B cell (primary cell): ENCODE results near the gene IBA57. TPM values are rescaled to one million over a fixed set of nuclear protein-coding genes. Genes with fewer than 3 reads are reported as not detected.

Experiments used
- ATAC-seq: fragments of 200-7000 bp; cut with Tn5 transposase; one replicate; pipeline ENCODE4 v1.10.0; 2021; ENCODE audit warnings: low read depth, mild to moderate bottlenecking, moderate number of reproducible peaks, moderate library complexity
- CTCF ChIA-PET: fragments of 350-600 bp; sonication (Branson Sonifier 250); formaldehyde crosslinking; loops from one replicate; lab custom pipeline; 2021; ENCODE audit warnings: antibody characterized with exemption, inconsistent platforms; lab: Charles Lee
- POLR2A ChIA-PET: fragments of 350-600 bp; sonication (Branson Sonifier 250); formaldehyde crosslinking; loops from one replicate; lab custom pipeline; 2021; ENCODE audit warnings: antibody characterized with exemption; lab: Charles Lee
- DNase-seq: peaks from one replicate; pipeline ENCODE4 v3.0.0; 2013
- H2AFZ ChIP-seq: 2 replicates; pipeline ENCODE4 v1.6.1; 2012; ENCODE audit warnings: mild to moderate bottlenecking, low read depth, low read length; ENCODE audit not compliant: insufficient read depth, poor library complexity, severe bottlenecking
- H3K27ac ChIP-seq, 2 donors: 1 replicate in 1 of 2; 2 replicates in 1 of 2; pipeline ENCODE4 v1.5.1; 2012 to 2013; ENCODE audit warnings: low read length in 2 of 2, mild to moderate bottlenecking in 2 of 2, moderate library complexity in 1 of 2
- H3K27me3 ChIP-seq, 4 experiments: fragments of 200-600 bp in 1 of 4; sonication (generic) in 1 of 4; replicated peaks in 1 of 4; 1 replicate in 2 of 4; 2 replicates in 2 of 4; pipeline versions ENCODE4 v1.6.1 to v1.7.0; 2013 to 2016; ENCODE audit warnings: low read length in 3 of 4, mild to moderate bottlenecking in 2 of 4, mixed read lengths in 1 of 4, moderate library complexity in 1 of 4; ENCODE audit not compliant: insufficient read depth in 4 of 4, control insufficient read depth in 3 of 4; ENCODE audit errors: control extremely low read depth in 1 of 4
- H3K36me3 ChIP-seq, 2 experiments: replicated peaks in 1 of 2; 1 replicate in 1 of 2; 2 replicates in 1 of 2; pipeline versions ENCODE4 v1.6.1 to v1.7.1; 2013; ENCODE audit warnings: low read length in 1 of 2; ENCODE audit not compliant: insufficient read depth in 2 of 2, control insufficient read depth in 1 of 2; ENCODE audit errors: control extremely low read depth in 1 of 2, extremely low read depth in 1 of 2
- H3K4me1 ChIP-seq, 2 donors: fragments of 200-600 bp in 1 of 2; sonication (generic) in 1 of 2; 1 replicate in 1 of 2; 2 replicates in 1 of 2; pipeline versions ENCODE4 v1.5.1 to v1.6.1; 2013 to 2017; ENCODE audit warnings: low read length in 2 of 2; ENCODE audit not compliant: control insufficient read depth in 2 of 2, insufficient read depth in 2 of 2
- H3K4me2 ChIP-seq: replicated peaks from 2 replicates; pipeline ENCODE3; 2012; ENCODE audit warnings: mild to moderate bottlenecking, low read depth, low read length; ENCODE audit not compliant: poor library complexity, severe bottlenecking
- H3K4me3 ChIP-seq, 5 experiments: fragments of 200-600 bp in 1 of 5; sonication (generic) in 1 of 5; 1 replicate in 3 of 5; 2 replicates in 2 of 5; pipeline versions ENCODE4 v1.5.1 to v1.7.0; 2011 to 2016; ENCODE audit warnings: low read length in 4 of 5, mild to moderate bottlenecking in 4 of 5, low read depth in 2 of 5, control low read depth in 1 of 5, moderate library complexity in 1 of 5; ENCODE audit not compliant: insufficient read depth in 1 of 5; ENCODE audit errors: control extremely low read depth in 1 of 5, extremely low read depth in 1 of 5
- H3K79me2 ChIP-seq: fragments of 200-600 bp; sonication (generic); one replicate; pipeline ENCODE4 v1.6.0; 2016; ENCODE audit warnings: low read length; ENCODE audit not compliant: control insufficient read depth, insufficient read depth
- H3K9ac ChIP-seq: fragments of 200-600 bp; sonication (generic); 2 replicates; pipeline ENCODE4 v1.6.1; 2017; ENCODE audit warnings: mild to moderate bottlenecking, low read length, moderate library complexity
- H3K9me3 ChIP-seq, 3 donors: one replicate each; pipeline versions ENCODE4 v1.6.1 to v1.7.1; 2013; ENCODE audit warnings: low read length in 2 of 3; ENCODE audit not compliant: control insufficient read depth in 2 of 3, insufficient read depth in 1 of 3; ENCODE audit errors: control extremely low read depth in 1 of 3
- H4K20me1 ChIP-seq: 2 replicates; pipeline ENCODE4 v1.6.0; 2012; ENCODE audit warnings: mild to moderate bottlenecking, low read length; ENCODE audit not compliant: insufficient read depth, control insufficient read depth, poor library complexity, severe bottlenecking
- H3K27ac Mint-ChIP-seq: one replicate; pipeline ENCODE4 v1.8.0; 2021; ENCODE audit warnings: mixed read lengths
- H3K27me3 Mint-ChIP-seq: one replicate; pipeline ENCODE4 v1.8.0; 2021; ENCODE audit warnings: mixed read lengths
- H3K4me1 Mint-ChIP-seq: one replicate; pipeline ENCODE4 v1.8.0; 2021; ENCODE audit warnings: mixed read lengths
- H3K4me3 Mint-ChIP-seq: one replicate; pipeline ENCODE4 v1.8.0; 2021; ENCODE audit warnings: mixed read lengths
- H3K9me3 Mint-ChIP-seq: one replicate; pipeline ENCODE4 v1.8.0; 2022; ENCODE audit warnings: mixed read lengths; ENCODE audit not compliant: insufficient read depth
- CTCF ChIP-seq: fragments of 200-600 bp; IDR thresholded peaks from one replicate; pipeline ENCODE4 v1.8.0; 2022; ENCODE audit warnings: antibody characterized with exemption, mild to moderate bottlenecking
- EZH2 ChIP-seq: IDR thresholded peaks from 2 replicates; pipeline ENCODE4 v1.6.1; 2012; ENCODE audit warnings: borderline replicate concordance, low read depth, mild to moderate bottlenecking, moderate library complexity, low read length; ENCODE audit not compliant: insufficient read depth, poor library complexity, severe bottlenecking
- WGBS: methylation state at CpG from one replicate; pipeline ENCODE4 v1.1.5; 2013; ENCODE audit warnings: missing lambda C conversion rate; ENCODE audit not compliant: insufficient coverage; 5-methylcytosine and 5-hydroxymethylcytosine counted together
- intact Hi-C: fragments of 100-400 bp; cut with micrococcal nuclease; formaldehyde crosslinking; loops from one replicate; pipeline ENCODE4 v1.10.0; 2022
- polyA plus RNA-seq: library from polyadenylated mRNA; depleted of rRNA; stranded (reverse); fragments of >200 nt; gene quantifications from 2 replicates; pipeline ENCODE4 v1.2.3, GENCODE V29; 2012
- total RNA-seq, 2 donors: library from RNA; stranded (reverse); fragments of 120-200 nt in 1 of 2; gene quantifications; 1 replicate in 1 of 2; 2 replicates in 1 of 2; pipeline versions ENCODE4 v1.2.3 to v1.2.4, GENCODE V29; 2013 to 2022

Gene IBA57
- total and polyA plus RNA-seq, 2 donors (not counting 1 experiment from before 2014, with no cell fraction given), result 5.2 to 12.8 TPM

GRCh38 chr1:228174482-228175315 lies 9.1 kb downstream of the IBA57 start:
- no peak overlapping the region for H2AFZ ChIP-seq
- intact Hi-C loops, result loop anchor here (1.0 kb wide), 2 partner anchors 9 to 39 kb away; partner anchors contain the start of gene IBA57
- peak; percentile 65 for ATAC-seq
- TF ChIP-seq EZH2, result no peak
- TF ChIP-seq CTCF, result no peak
- peaks cover 6% of the 10 kb centered on the region for H3K4me1 Mint-ChIP-seq
- no peak overlapping the region for H3K27ac ChIP-seq
- peaks cover 34% of the 10 kb centered on the region for H4K20me1 ChIP-seq
- H3K27me3 Mint-ChIP-seq, result no peaks in the 10 kb centered on the region
- 94% methylated on average over 44 of the region's 52 CpGs for WGBS
- H3K4me2 ChIP-seq, result no peak overlapping the region
- CTCF ChIA-PET, result no interaction called here
- H3K27me3 ChIP-seq, result no peaks in the 10 kb centered on the region
- DNase-seq, result peak; percentile 69
- H3K4me3 Mint-ChIP-seq, result no peak overlapping the region
- H3K9me3 ChIP-seq, result peaks cover 0 to 12% (median 0%) of the 10 kb centered on the region in 3 donors
- H3K9me3 Mint-ChIP-seq, result no peaks in the 10 kb centered on the region
- POLR2A ChIA-PET, result interaction anchor here (0.6 kb wide), 1 partner anchor 21 kb away, joined by 5 read pairs; no protein-coding TSS in a partner anchor
- H3K79me2 ChIP-seq, result peaks cover 57% of the 10 kb centered on the region
- no peaks in the 10 kb centered on the region for H3K4me1 ChIP-seq
- no peak overlapping the region for H3K9ac ChIP-seq
- no peak overlapping the region for H3K4me3 ChIP-seq
- peak overlapping the region; percentile 20 for H3K27ac Mint-ChIP-seq
- peaks cover 0 to 10% of the 10 kb centered on the region in 2 experiments for H3K36me3 ChIP-seq
